ENCODE measurements around the gene SNX7. TPM values are rescaled to one million over a fixed set of nuclear protein-coding genes. Genes with fewer than 3 reads are reported as not detected.

The SNX7 gene
- total RNA-seq, 1 donor from 2014 or later = 17.5 TPM

DNA sequence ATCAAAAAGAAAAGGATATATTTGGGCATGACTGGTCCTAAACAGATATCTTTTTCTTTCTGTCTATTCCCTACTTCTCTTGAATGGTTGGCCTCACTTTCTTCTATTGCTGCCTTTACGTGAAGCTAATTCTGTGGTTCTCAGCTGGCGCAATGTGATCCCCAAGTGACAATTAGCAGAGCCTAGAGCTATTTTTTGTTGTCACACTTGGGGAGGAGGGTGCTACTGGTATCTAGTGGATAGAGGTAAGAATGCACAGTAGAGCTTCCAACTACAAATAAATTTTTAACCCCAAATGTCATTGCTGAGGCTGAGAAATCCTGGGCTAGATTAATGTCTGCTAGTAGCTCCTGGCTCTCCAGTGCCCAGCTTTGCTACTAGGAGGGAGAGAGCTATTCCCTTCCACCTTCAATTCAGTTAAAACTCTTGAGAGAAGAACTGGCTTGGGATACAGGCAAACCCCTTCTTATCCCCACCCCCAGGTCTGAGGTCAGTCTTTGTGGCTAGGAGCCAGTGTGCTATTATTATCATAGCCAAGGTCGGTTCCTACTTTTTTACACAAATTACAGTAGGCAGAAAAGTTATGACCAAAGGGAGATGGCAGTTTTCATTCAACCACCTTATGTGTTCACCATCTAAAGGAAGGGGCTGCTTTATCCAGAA lies 102.1 kb downstream of the SNX7 start:
- no peak overlapping the region for H3K4me3 Mint-ChIP-seq
- H3K36me3 Mint-ChIP-seq (ENCODE audit: low read depth) = no peaks in the 10 kb centered on the region
- no peaks in the 10 kb centered on the region for H3K9me3 Mint-ChIP-seq
- H3K27me3 Mint-ChIP-seq (ENCODE audit: low read depth) = no peaks in the 10 kb centered on the region
- TF ChIP-seq, protein P1, sequence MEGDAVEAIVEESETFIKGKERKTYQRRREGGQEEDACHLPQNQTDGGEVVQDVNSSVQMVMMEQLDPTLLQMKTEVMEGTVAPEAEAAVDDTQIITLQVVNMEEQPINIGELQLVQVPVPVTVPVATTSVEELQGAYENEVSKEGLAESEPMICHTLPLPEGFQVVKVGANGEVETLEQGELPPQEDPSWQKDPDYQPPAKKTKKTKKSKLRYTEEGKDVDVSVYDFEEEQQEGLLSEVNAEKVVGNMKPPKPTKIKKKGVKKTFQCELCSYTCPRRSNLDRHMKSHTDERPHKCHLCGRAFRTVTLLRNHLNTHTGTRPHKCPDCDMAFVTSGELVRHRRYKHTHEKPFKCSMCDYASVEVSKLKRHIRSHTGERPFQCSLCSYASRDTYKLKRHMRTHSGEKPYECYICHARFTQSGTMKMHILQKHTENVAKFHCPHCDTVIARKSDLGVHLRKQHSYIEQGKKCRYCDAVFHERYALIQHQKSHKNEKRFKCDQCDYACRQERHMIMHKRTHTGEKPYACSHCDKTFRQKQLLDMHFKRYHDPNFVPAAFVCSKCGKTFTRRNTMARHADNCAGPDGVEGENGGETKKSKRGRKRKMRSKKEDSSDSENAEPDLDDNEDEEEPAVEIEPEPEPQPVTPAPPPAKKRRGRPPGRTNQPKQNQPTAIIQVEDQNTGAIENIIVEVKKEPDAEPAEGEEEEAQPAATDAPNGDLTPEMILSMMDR (conservative IDR thresholded peaks at IDR 0.05) = no peak
- no peak overlapping the region for H3K27ac Mint-ChIP-seq (ENCODE audit: unreplicated experiment)
- H3K4me1 Mint-ChIP-seq = no peaks in the 10 kb centered on the region
- DNase-seq (ENCODE audit: low read depth, low spot score) = no peak

DNA sequence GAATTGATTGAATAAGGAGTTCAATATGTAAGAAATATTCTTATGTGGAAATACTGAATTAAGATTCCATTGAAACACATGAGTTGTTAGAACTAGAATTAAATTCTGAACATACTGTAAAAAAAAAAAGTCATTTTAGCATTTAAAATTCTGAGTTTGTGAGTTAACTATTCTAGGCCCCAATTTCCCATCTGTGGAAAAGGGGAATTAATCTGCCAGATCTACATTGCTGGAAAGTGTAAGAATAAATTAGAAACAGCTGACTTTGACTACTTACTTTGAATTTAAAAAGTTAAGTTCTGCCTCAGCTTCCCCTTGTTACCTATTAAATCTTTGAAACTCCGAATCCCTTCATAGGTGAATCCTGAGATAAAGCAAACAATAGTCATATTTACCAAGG lies 103.0 kb downstream of the SNX7 start:
- Mint-ChIP-seq H3K27me3 (ENCODE audit: low read depth) (no peaks in the 10 kb centered on the region), H3K9me3 (no peaks in the 10 kb centered on the region), H3K36me3 (ENCODE audit: low read depth) (no peaks in the 10 kb centered on the region), H3K4me3 (no peak overlapping the region), H3K27ac (ENCODE audit: unreplicated experiment) (no peak overlapping the region), H3K4me1 (no peaks in the 10 kb centered on the region)
- DNase-seq (ENCODE audit: low read depth, low spot score) = no peak
- TF ChIP-seq, protein P1 (conservative IDR thresholded peaks at IDR 0.05) = no peak

DNA sequence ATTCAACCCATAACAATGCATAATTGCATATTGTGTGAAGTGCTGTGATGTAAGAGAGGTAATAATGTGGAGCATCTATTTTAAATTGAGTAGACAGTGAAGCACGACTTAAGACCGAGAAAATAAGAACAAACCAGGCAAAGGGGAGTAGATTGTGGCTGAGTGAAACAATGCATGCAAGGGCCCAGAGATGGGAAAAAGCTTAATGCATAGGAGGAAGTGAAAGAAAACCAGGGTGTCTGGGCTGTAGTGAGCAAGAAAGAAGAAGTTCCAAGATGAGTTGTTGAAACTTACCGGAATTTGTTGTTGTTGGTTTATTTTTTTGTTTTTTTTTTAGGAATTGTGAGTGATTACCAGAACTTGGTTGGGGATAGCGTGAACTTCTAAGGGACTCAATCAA lies 104.7 kb downstream of the SNX7 start:
- TF ChIP-seq, protein P1 (conservative IDR thresholded peaks at IDR 0.05) = no peak
- H3K9me3 Mint-ChIP-seq = no peaks in the 10 kb centered on the region
- no peaks in the 10 kb centered on the region for H3K36me3 Mint-ChIP-seq (ENCODE audit: low read depth)
- no peaks in the 10 kb centered on the region for H3K4me1 Mint-ChIP-seq
- no peaks in the 10 kb centered on the region for H3K27me3 Mint-ChIP-seq (ENCODE audit: low read depth)
- no peak overlapping the region for H3K27ac Mint-ChIP-seq (ENCODE audit: unreplicated experiment)
- no peak for DNase-seq (ENCODE audit: low read depth, low spot score)
- H3K4me3 Mint-ChIP-seq = no peak overlapping the region

DNA sequence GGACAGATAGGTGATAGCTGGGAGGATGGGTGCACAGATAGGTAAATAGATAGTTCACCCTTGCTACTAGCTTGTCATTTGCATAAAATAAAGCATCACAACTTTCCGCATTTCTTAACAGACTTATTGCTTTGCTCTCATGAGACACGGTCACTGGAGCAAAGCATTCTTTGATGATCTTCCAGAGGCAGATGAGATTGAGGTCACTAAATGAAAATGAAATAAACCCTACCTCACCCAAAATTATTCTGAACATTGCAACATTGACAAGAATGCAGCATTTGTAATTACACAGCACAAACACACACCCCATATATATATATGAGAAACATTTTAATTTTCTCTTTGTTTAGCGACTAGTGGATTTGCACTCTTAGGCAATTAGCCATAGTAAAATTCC lies 107.6 kb downstream of the SNX7 start:
- Mint-ChIP-seq H3K36me3 (ENCODE audit: low read depth) (no peaks in the 10 kb centered on the region), H3K4me1 (no peaks in the 10 kb centered on the region), H3K4me3 (no peak overlapping the region), H3K9me3 (no peaks in the 10 kb centered on the region), H3K27ac (ENCODE audit: unreplicated experiment) (no peak overlapping the region), H3K27me3 (ENCODE audit: low read depth) (no peaks in the 10 kb centered on the region)
- no peak for DNase-seq (ENCODE audit: low read depth, low spot score)
- TF ChIP-seq, protein P1 (conservative IDR thresholded peaks at IDR 0.05) = no peak

DNA sequence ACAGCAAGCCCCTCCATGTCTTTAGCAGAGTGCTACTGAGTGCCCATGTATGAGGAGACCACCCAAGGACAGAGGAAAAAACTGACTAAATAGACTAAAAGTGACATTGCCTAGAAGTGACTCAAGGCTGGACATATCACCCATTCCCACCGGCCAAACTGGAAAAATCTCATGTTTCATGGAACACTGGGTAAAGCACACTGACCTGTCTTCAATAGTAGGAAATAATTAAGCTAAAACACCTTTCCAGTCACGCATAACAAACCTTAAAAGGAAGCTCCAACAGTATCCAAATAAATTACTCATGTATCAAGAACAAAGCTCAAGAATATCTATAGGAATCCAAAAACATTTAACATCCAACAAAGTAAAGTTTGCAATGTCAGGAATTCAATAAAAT lies 120.4 kb downstream of the SNX7 start:
- peak overlapping the region; percentile 29 for H3K27ac Mint-ChIP-seq (ENCODE audit: unreplicated experiment)
- no peaks in the 10 kb centered on the region for H3K4me1 Mint-ChIP-seq
- TF ChIP-seq, protein P1 (conservative IDR thresholded peaks at IDR 0.05) = no peak
- H3K27me3 Mint-ChIP-seq (ENCODE audit: low read depth) = no peaks in the 10 kb centered on the region
- DNase-seq (ENCODE audit: low read depth, low spot score) = no peak
- H3K4me3 Mint-ChIP-seq = no peak overlapping the region
- H3K36me3 Mint-ChIP-seq (ENCODE audit: low read depth) = peaks cover 10% of the 10 kb centered on the region
- peaks cover 13% of the 10 kb centered on the region for H3K9me3 Mint-ChIP-seq
